Ovary (tissue), 9 donors: ENCODE data around the gene FAM110A. TPM values are rescaled to one million over a fixed set of nuclear protein-coding genes. Genes with fewer than 3 reads are reported as not detected.
A peak's percentile ranks its signal among the peaks of the same experiment; 100 is the strongest.
"Not testable (repeated sequence)": the region's sequence is repeated elsewhere in the genome, so short reads cannot be mapped to it uniquely, and the experiment has no call there.

Experiments used
- DNase-seq, 5 donors: peaks; one replicate each; pipeline ENCODE4 v3.0.0-alpha.2; 2019 to 2020
- H3K27ac ChIP-seq, 2 donors: fragments of 200-600 bp; one replicate each; pipeline versions ENCODE4 v1.5.1 to v1.8.0; 2019 to 2022
- H3K27me3 ChIP-seq: fragments of 200-600 bp; one replicate; pipeline ENCODE4 v1.8.0; 2022
- H3K36me3 ChIP-seq: fragments of 200-600 bp; sonication (generic); one replicate; pipeline ENCODE4 v1.5.1; 2019
- H3K4me1 ChIP-seq: one replicate; pipeline ENCODE4 v1.8.1; 2013; ENCODE audit warnings: mild to moderate bottlenecking, moderate library complexity; ENCODE audit not compliant: insufficient read depth
- H3K4me3 ChIP-seq: fragments of 200-600 bp; sonication (generic); one replicate; pipeline ENCODE4 v1.5.1; 2017
- H3K9me3 ChIP-seq, 2 donors: fragments of 200-600 bp in 1 of 2; sonication (generic) in 1 of 2; one replicate each; pipeline versions ENCODE4 v1.5.1 to v1.8.1; 2013 to 2019; ENCODE audit warnings: mild to moderate bottlenecking in 1 of 2, moderate library complexity in 1 of 2
- EP300 ChIP-seq: sonication (generic); formaldehyde crosslinking; IDR thresholded peaks from one replicate; pipeline ENCODE4 v1.6.1; 2017; ENCODE audit warnings: antibody characterized with exemption
- POLR2A ChIP-seq: fragments of 450-650 bp; IDR thresholded peaks from one replicate; pipeline ENCODE4 v1.6.1; 2017; ENCODE audit warnings: antibody characterized with exemption, mild to moderate bottlenecking, moderate library complexity
- WGBS, 3 donors: extraction: QIAGEN DNeasy Blood & Tissue Kit in 1 of 3; methylation state at CpG; one replicate each; pipeline versions ENCODE4 v1.1.5 to v1.1.7; 2013 to 2017; 5-methylcytosine and 5-hydroxymethylcytosine counted together
- intact Hi-C, 4 donors: fragments of 100-400 bp; cut with DNase I; formaldehyde crosslinking; loops; one replicate each; pipeline versions ENCODE4 v1.11.0 to v1.15.1; 2022 to 2023
- polyA plus RNA-seq, 2 donors: library from polyadenylated mRNA; stranded (reverse); fragments of 200-250 nt in 1 of 2; fragments of 350-450 nt in 1 of 2; fragmentation: Illumina TruSeq in 1 of 2; extraction: RNeasy Lipid Tissue Mini Kit (QIAGEN cat#74804) in 1 of 2; gene quantifications; one replicate each; pipeline ENCODE4 v1.2.3, GENCODE V29; 2013 to 2014
- total RNA-seq, 7 donors: library from RNA; depleted of rRNA in 2 of 7; stranded (reverse); fragments of >200 nt in 2 of 7; fragmentation: NEBNext Ultra II Directional in 3 of 7; extraction: Animal tissue kit (Norgen Biotek cat#: 25700) in 3 of 7; gene quantifications; one replicate each; pipeline versions ENCODE4 v1.1.0 to v1.2.4, GENCODE V29; 2016 to 2023
- TF ChIP-seq, protein P1 (sequence below), 3 donors: fragments of 450-650 bp in 2 of 3; fragments of 200-600 bp in 1 of 3; IDR thresholded peaks; one replicate each; pipeline versions ENCODE4 v1.5.1 to v1.8.0; 2016 to 2022; ENCODE audit warnings: antibody characterized with exemption in 3 of 3, mild to moderate bottlenecking in 1 of 3
- donor health status: DM: no; HTN: no; CAD: no; lungs with moderate emphysema.
- donor health status: DM: no; HTN: no; CAD: no.
- donor health status: Bipolar disorder and iron deficiency.
- donor health status: DM: yes; HTN: yes; CAD: no.
- donor health status: DM: no; HTN: no; CAD: no.
- donor health status: DM: yes; HTN: yes; CAD: no.

Gene FAM110A
- total and polyA plus RNA-seq, 9 donors, result 2.1 to 6.6 (median 2.9) TPM

DNA sequence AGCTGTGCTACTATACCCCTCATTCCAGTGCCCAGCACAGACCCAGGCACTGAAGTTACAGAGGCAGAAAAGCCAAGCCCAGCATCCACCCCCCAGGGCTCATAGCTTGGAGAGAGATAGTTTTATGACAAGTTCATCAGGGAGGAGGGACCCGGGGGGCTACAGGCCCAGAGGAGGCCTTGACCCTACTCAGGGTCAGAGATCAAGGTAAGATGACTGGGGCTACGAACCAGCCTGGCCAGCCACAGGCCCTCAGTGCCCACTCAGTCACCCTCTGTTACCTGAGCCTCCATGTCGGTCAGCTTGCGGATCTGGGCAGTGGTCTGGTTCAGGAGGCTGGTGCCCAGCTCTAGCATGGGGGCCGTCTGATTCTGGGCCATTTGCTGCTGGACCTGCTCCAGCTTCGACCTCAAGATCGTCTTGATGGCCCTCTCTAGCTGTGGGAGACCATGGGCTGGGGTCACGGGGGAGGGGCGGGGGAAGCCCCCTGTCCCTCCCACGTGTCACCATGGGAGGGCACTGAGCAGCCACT, 56.5 kb downstream of the FAM110A start:
- DNase-seq, result peak in 4 of 5 donors; percentile 27 to 55 (median 40)
- WGBS, 3 donors, result 64 to 80% (median 69%) methylated on average over 6 to 10 of the region's 10 CpGs

DNA sequence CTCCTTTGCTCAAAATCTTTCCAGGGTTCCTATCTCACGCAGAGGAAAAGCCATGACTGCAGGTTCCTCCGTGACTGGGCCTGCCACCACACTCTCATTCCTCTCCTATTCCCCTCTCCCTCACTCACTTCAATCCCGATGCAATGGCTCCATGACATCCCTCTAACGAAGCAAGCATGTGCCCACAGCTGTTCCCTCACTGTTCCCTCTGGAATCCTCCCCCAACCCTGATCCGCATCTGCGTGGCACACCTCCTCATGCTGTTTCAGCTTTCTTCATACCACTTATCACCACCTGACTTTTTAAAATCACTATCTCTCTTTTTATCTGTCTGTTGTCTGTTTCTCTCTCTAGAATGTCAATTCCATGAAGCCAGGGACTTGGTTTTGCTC, 57.1 kb downstream of the FAM110A start:
- Histone ChIP-seq H3K27ac (no peak overlapping the region), H3K4me1 (peaks cover 14% of the 10 kb centered on the region), H3K4me3 (no peak overlapping the region), H3K36me3 (no peaks in the 10 kb centered on the region), H3K9me3 (no peaks in the 10 kb centered on the region), H3K27me3 (no peaks in the 10 kb centered on the region)
- WGBS, 3 donors, result 37 to 42% (median 40%) methylated on average over 6 of the region's 6 CpGs
- intact Hi-C loops, result no loop called here
- TF ChIP-seq, protein P1, sequence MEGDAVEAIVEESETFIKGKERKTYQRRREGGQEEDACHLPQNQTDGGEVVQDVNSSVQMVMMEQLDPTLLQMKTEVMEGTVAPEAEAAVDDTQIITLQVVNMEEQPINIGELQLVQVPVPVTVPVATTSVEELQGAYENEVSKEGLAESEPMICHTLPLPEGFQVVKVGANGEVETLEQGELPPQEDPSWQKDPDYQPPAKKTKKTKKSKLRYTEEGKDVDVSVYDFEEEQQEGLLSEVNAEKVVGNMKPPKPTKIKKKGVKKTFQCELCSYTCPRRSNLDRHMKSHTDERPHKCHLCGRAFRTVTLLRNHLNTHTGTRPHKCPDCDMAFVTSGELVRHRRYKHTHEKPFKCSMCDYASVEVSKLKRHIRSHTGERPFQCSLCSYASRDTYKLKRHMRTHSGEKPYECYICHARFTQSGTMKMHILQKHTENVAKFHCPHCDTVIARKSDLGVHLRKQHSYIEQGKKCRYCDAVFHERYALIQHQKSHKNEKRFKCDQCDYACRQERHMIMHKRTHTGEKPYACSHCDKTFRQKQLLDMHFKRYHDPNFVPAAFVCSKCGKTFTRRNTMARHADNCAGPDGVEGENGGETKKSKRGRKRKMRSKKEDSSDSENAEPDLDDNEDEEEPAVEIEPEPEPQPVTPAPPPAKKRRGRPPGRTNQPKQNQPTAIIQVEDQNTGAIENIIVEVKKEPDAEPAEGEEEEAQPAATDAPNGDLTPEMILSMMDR (IDR thresholded peaks at IDR 0.05), result no peak
- TF ChIP-seq POLR2A (no peak), EP300 (no peak)
- no peak for DNase-seq

More for the DNA sequence above, 56.5 kb downstream of the FAM110A start:
- Histone ChIP-seq H3K9me3 (no peaks in the 10 kb centered on the region), H3K27ac (no peak overlapping the region), H3K4me3 (no peak overlapping the region), H3K4me1 (peaks cover 14% of the 10 kb centered on the region), H3K27me3 (no peaks in the 10 kb centered on the region), H3K36me3 (no peaks in the 10 kb centered on the region)
- intact Hi-C loops, result loop anchor here in 1 of 4 donors (10.0 kb wide), 1 partner anchor 325 kb away; no protein-coding TSS in a partner anchor
- TF ChIP-seq, protein P1 (IDR thresholded peaks at IDR 0.05), result no peak
- TF ChIP-seq POLR2A (no peak), EP300 (no peak)

DNA sequence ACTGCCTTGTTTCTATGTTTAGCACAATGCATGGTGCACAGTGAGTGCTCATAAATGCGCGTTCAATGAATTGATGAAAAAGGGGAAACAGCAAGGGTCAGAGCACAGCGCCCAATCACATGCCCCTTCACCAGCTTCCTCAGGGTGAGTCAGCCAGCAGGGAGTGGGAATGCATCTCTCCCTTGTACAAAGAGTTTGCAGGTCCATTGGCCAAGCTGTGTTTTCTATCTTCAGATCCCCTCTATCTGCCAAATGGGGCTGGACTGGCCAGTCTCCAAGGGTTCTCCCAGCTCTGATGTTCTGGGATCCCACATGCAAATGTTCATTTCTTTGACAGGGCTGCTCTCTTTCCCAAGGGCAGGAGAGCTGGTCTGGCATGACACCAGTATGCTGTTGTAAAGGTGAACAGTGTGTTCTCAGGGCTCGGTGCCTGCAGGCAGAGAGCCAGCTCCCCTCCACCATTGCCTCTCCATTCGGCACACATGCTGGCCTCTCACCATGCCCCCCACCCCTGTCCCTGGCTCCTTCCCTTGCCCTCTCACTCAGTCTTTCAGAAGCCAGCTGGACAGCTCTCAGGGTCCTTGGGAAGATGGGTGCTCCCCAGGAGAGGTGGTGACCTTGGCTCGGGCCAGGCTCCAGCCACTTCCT, 57.7 kb downstream of the FAM110A start:
- DNase-seq, result peak; percentile 86 to 99 (median 91)
- Histone ChIP-seq H3K27ac (no peak overlapping the region), H3K36me3 (no peaks in the 10 kb centered on the region), H3K4me1 (peaks cover 14% of the 10 kb centered on the region), H3K4me3 (no peak overlapping the region), H3K27me3 (no peaks in the 10 kb centered on the region), H3K9me3 (no peaks in the 10 kb centered on the region)
- TF ChIP-seq POLR2A, result no peak
- intact Hi-C loops, result no loop called here
- WGBS, 3 donors, result 1 to 8% (median 5%) methylated on average over 6 of the region's 6 CpGs

DNA sequence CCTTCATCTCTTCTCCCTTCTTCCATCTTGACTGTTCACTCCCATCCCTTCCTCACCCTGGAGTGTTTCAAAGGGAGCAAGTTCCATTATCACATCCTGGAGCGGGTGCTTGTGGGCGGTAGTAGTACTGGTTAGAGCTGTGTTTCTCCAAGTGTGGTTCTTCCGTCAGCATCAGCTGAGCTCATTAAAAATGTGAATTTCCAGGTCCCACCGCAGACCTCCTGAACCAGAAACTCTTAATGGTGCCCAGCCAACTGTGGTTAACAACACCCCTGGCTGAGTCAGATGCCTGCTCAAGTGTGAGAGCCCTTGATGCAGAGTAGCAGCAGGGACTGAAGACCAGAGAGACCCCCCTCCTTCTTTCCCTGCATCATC, 58.2 kb downstream of the FAM110A start:
- intact Hi-C loops, result no loop called here
- Histone ChIP-seq H3K4me1 (peaks cover 14% of the 10 kb centered on the region), H3K4me3 (no peak overlapping the region), H3K27ac (peak overlapping the region in 1 of 2 donors; percentile 19), H3K27me3 (no peaks in the 10 kb centered on the region), H3K9me3 (no peaks in the 10 kb centered on the region), H3K36me3 (no peaks in the 10 kb centered on the region)
- WGBS, 3 donors, result 6 to 23% (median 9%) methylated on average over 4 of the region's 4 CpGs
- TF ChIP-seq EP300 (no peak), POLR2A (no peak)
- TF ChIP-seq, protein P1 (IDR thresholded peaks at IDR 0.05), result no peak
- DNase-seq, result no peak

DNA sequence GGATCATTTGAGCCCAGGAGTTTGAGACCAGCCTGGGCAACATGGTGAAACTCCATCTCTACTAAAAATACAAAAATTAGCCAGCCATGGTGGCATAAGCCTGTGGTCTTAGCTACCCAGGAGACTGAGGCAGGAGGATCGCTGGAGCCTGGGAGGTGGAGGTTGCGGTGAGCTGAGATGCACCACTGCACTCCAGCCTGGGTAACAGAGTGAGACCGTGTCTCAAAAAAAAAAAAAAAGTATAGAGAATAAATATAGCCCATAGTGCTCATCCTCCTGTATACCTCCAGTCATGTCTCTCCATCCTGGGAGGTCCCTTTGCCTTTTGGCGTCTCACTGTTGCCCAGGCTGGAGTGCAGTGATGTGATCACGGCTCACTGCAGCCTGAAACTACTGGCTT, 58.9 kb downstream of the FAM110A start:
- H3K4me1 ChIP-seq, result peaks cover 14% of the 10 kb centered on the region
- H3K9me3 ChIP-seq, H3K27ac ChIP-seq, H3K4me3 ChIP-seq, intact Hi-C loops, H3K36me3 ChIP-seq, H3K27me3 ChIP-seq, DNase-seq: not testable (repeated sequence)
- WGBS, 3 donors, result 73 to 80% (median 80%) methylated on average over 5 of the region's 5 CpGs

Other genes starting within 250 kb of the FAM110A start
- gene TCF15, start 223.4 kb upstream of the FAM110A start, total RNA-seq, result under 1 TPM in 5 of 7 donors, not detected in 2; 0.23 to 0.75 (median 0.33) TPM
- under 1 TPM; 0.15 to 0.18 TPM for gene TCF15, start 223.4 kb upstream of the FAM110A start, polyA plus RNA-seq
- 10 to 100 TPM; 17.9 to 32.9 (median 25.1) TPM for gene SRXN1, start 180.5 kb upstream of the FAM110A start, total RNA-seq
- 10 to 100 TPM; 12.0 to 34.2 TPM for gene SRXN1, start 180.5 kb upstream of the FAM110A start, polyA plus RNA-seq
- gene SCRT2, start 157.9 kb upstream of the FAM110A start, total RNA-seq, result not detected
- not detected for gene SCRT2, start 157.9 kb upstream of the FAM110A start, polyA plus RNA-seq
- gene SLC52A3, start 65.2 kb upstream of the FAM110A start, total RNA-seq, result 10 to 100 TPM in 1 of 7 donors, 1 to 10 TPM in 5, under 1 TPM in 1; 0.78 to 10.0 (median 2.3) TPM
- 1 to 10 TPM; 2.9 to 4.7 TPM for gene SLC52A3, start 65.2 kb upstream of the FAM110A start, polyA plus RNA-seq
- 10 to 100 TPM in 1 of 7 donors, 1 to 10 TPM in 4, under 1 TPM in 2; 0.58 to 10.7 (median 1.9) TPM for gene ANGPT4, start 82.6 kb downstream of the FAM110A start, total RNA-seq
- gene ANGPT4, start 82.6 kb downstream of the FAM110A start, polyA plus RNA-seq, result 1 to 10 TPM; 3.0 to 3.7 TPM
- under 1 TPM in 4 of 7 donors, not detected in 3; 0.07 to 0.53 (median 0.40) TPM for gene RSPO4, start 168.6 kb downstream of the FAM110A start, total RNA-seq
- gene RSPO4, start 168.6 kb downstream of the FAM110A start, polyA plus RNA-seq, result under 1 TPM in 1 of 2 donors, not detected in 1; 0.04 TPM